Measurements from ENCODE around the gene MAP2K2.
A peak's percentile ranks its signal among the peaks of the same experiment; 100 is the strongest.

MAP2K2 gene

DNA sequence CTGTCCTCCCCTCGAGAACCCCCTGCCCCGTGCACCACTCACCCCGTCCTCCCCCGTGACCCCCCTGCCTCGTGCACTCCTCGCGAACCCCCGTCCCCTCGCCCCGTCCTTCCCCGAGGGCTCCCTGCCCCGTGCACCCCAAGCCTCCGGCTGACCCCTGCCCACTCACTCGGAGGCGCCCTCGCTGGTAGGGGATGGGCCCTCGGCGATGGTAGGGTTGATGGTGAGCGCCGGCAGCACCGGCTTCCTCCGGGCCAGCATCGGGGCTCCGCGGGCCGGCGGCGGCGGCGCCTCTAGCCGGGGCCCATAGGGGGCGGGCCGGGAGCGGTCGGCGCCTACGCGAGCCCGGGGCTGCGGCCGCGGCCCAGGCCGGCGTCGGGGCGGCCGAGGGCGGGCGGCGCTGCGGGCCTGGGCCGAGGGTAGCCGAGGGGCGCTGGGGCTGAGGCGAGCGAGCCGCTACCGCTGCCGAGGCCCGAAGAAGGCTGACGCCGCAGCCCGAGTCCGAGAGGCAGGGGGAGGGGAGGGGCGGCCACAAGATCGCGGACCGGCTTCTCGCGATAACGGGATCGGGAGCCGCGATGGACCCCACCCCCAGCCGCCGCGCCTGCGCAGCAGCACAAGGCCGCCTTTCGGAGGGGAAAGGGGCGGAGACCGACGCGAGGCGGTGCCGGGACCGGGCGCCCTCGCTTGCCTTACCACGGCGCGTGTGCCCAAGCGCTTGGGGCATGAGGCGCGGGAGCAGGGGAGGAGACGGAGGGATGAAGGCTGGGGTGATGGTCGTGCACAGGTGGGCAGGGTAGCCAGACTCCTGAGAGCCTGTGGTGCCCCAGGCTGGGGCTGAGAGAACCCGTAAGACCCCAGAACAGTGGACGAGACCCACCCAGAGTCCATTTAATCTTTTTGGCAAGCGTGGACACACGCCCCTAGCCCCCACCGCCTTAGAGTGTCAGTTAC, at the start of gene MAP2K2:
Gene MAP2K2, minus strand, starts transcription at position 508 of the 954 bp plus-strand sequence. Its CDS starts 247 bp downstream, at position 261.
- ChIA-PET CTCF (no interaction called here), POLR2A (no interaction called here)
- peak within 1 kb of the TSS; percentile 90; the same call in 1 of the 2 replicates for H3K27ac ChIP-seq (ENCODE audit: extremely low read depth, low read depth, low read length)
- no peaks in the 10 kb centered on the region for H3K9me3 ChIP-seq (ENCODE audit: control insufficient read depth, insufficient read depth, low read depth, low read length)
- H3K4me3 ChIP-seq (ENCODE audit: low read depth, low read length) = peak within 1 kb of the TSS; percentile 98
- H3K36me3 ChIP-seq (ENCODE audit: control insufficient read depth in 2 of 2, insufficient read depth in 1 of 2, low read length in 2 of 2) = peaks cover 4 to 19% of the 10 kb centered on the region in 2 experiments; a peak in 2 of 3 replicates
- H3K4me1 ChIP-seq (ENCODE audit: control insufficient read depth, insufficient read depth, low read length) = peaks cover 6% of the 10 kb centered on the region; the same call in 1 of the 2 replicates
- peak; percentile 84 for TF ChIP-seq SP3 (tag by site-specific recombination; IDR thresholded peaks at IDR 0.05)
- TF ChIP-seq, protein P1, sequence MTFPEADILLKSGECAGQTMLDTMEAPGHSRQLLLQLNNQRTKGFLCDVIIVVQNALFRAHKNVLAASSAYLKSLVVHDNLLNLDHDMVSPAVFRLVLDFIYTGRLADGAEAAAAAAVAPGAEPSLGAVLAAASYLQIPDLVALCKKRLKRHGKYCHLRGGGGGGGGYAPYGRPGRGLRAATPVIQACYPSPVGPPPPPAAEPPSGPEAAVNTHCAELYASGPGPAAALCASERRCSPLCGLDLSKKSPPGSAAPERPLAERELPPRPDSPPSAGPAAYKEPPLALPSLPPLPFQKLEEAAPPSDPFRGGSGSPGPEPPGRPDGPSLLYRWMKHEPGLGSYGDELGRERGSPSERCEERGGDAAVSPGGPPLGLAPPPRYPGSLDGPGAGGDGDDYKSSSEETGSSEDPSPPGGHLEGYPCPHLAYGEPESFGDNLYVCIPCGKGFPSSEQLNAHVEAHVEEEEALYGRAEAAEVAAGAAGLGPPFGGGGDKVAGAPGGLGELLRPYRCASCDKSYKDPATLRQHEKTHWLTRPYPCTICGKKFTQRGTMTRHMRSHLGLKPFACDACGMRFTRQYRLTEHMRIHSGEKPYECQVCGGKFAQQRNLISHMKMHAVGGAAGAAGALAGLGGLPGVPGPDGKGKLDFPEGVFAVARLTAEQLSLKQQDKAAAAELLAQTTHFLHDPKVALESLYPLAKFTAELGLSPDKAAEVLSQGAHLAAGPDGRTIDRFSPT (tag by site-specific recombination; IDR thresholded peaks at IDR 0.05) = peak; percentile 99
- TF ChIP-seq ZNF600 (tag by site-specific recombination; IDR thresholded peaks at IDR 0.05) = peak; percentile 48
- TF ChIP-seq ZXDB (tag by site-specific recombination; IDR thresholded peaks at IDR 0.05) = peak; percentile 61; the same call in 1 of the 2 replicates
- TF ChIP-seq KLF16 (tag by site-specific recombination; IDR thresholded peaks at IDR 0.05) = peak; percentile 99
- TF ChIP-seq, protein P2, sequence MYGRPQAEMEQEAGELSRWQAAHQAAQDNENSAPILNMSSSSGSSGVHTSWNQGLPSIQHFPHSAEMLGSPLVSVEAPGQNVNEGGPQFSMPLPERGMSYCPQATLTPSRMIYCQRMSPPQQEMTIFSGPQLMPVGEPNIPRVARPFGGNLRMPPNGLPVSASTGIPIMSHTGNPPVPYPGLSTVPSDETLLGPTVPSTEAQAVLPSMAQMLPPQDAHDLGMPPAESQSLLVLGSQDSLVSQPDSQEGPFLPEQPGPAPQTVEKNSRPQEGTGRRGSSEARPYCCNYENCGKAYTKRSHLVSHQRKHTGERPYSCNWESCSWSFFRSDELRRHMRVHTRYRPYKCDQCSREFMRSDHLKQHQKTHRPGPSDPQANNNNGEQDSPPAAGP (tag by site-specific recombination; IDR thresholded peaks at IDR 0.05) = peak; percentile 63; the same call in 1 of the 2 replicates
- TF ChIP-seq ZFHX2 (tag by site-specific recombination; conservative IDR thresholded peaks at IDR 0.05) = 0 out of 2 replicates have a peak, but pooled peaks have one; percentile 11
- peak; percentile 87; the same call in 1 of the 2 replicates for TF ChIP-seq KLF8 (tag by site-specific recombination; IDR thresholded peaks at IDR 0.05)
- TF ChIP-seq GLIS1 (tag by site-specific recombination; IDR thresholded peaks at IDR 0.05) = peak; percentile 23; the same call in 1 of the 2 replicates
- TF ChIP-seq ZNF529 (tag by site-specific recombination; IDR thresholded peaks at IDR 0.05; ENCODE audit: insufficient replicate concordance) = no peak
- no peak for TF ChIP-seq ZNF664 (tag by site-specific recombination; IDR thresholded peaks at IDR 0.05)
- peak; percentile 60; the same call in 1 of the 2 replicates for TF ChIP-seq ZNF843 (tag by site-specific recombination; IDR thresholded peaks at IDR 0.05)
- TF ChIP-seq KLF1 (tag by site-specific recombination; IDR thresholded peaks at IDR 0.05) = peak; percentile 73
- TF ChIP-seq ZBTB8A (tag by site-specific recombination; IDR thresholded peaks at IDR 0.05) = peak; percentile 92
- TF ChIP-seq, protein P3, sequence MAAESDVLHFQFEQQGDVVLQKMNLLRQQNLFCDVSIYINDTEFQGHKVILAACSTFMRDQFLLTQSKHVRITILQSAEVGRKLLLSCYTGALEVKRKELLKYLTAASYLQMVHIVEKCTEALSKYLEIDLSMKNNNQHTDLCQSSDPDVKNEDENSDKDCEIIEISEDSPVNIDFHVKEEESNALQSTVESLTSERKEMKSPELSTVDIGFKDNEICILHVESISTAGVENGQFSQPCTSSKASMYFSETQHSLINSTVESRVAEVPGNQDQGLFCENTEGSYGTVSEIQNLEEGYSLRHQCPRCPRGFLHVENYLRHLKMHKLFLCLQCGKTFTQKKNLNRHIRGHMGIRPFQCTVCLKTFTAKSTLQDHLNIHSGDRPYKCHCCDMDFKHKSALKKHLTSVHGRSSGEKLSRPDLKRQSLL (tag by site-specific recombination; IDR thresholded peaks at IDR 0.05) = peak; percentile 61; the same call in 1 of the 2 replicates
- peak; percentile 74 for TF ChIP-seq ZEB2 (tag by site-specific recombination; IDR thresholded peaks at IDR 0.05)
- TF ChIP-seq ZNF629 (tag by site-specific recombination; IDR thresholded peaks at IDR 0.05) = peak; percentile 48; the same call in 1 of the 2 replicates
- TF ChIP-seq ZNF670 (tag by site-specific recombination; IDR thresholded peaks at IDR 0.05; ENCODE audit: low read depth) = no peak
- TF ChIP-seq, protein P4, sequence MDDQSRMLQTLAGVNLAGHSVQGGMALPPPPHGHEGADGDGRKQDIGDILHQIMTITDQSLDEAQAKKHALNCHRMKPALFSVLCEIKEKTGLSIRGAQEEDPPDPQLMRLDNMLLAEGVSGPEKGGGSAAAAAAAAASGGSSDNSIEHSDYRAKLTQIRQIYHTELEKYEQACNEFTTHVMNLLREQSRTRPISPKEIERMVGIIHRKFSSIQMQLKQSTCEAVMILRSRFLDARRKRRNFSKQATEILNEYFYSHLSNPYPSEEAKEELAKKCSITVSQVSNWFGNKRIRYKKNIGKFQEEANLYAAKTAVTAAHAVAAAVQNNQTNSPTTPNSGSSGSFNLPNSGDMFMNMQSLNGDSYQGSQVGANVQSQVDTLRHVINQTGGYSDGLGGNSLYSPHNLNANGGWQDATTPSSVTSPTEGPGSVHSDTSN (CRISPR knock-in tag; IDR thresholded peaks at IDR 0.05) = peak; percentile 67; the same call in 1 of the 2 replicates
- TF ChIP-seq ZNF366 (tag by site-specific recombination; conservative IDR thresholded peaks at IDR 0.05) = peak; percentile 95
- TF ChIP-seq ZNF416 (tag by site-specific recombination; IDR thresholded peaks at IDR 0.05) = no peak
- TF ChIP-seq, protein P5, sequence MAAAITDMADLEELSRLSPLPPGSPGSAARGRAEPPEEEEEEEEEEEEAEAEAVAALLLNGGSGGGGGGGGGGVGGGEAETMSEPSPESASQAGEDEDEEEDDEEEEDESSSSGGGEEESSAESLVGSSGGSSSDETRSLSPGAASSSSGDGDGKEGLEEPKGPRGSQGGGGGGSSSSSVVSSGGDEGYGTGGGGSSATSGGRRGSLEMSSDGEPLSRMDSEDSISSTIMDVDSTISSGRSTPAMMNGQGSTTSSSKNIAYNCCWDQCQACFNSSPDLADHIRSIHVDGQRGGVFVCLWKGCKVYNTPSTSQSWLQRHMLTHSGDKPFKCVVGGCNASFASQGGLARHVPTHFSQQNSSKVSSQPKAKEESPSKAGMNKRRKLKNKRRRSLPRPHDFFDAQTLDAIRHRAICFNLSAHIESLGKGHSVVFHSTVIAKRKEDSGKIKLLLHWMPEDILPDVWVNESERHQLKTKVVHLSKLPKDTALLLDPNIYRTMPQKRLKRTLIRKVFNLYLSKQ (tag by site-specific recombination; IDR thresholded peaks at IDR 0.05; ENCODE audit: borderline replicate concordance) = no peak
- TF ChIP-seq, protein P6, sequence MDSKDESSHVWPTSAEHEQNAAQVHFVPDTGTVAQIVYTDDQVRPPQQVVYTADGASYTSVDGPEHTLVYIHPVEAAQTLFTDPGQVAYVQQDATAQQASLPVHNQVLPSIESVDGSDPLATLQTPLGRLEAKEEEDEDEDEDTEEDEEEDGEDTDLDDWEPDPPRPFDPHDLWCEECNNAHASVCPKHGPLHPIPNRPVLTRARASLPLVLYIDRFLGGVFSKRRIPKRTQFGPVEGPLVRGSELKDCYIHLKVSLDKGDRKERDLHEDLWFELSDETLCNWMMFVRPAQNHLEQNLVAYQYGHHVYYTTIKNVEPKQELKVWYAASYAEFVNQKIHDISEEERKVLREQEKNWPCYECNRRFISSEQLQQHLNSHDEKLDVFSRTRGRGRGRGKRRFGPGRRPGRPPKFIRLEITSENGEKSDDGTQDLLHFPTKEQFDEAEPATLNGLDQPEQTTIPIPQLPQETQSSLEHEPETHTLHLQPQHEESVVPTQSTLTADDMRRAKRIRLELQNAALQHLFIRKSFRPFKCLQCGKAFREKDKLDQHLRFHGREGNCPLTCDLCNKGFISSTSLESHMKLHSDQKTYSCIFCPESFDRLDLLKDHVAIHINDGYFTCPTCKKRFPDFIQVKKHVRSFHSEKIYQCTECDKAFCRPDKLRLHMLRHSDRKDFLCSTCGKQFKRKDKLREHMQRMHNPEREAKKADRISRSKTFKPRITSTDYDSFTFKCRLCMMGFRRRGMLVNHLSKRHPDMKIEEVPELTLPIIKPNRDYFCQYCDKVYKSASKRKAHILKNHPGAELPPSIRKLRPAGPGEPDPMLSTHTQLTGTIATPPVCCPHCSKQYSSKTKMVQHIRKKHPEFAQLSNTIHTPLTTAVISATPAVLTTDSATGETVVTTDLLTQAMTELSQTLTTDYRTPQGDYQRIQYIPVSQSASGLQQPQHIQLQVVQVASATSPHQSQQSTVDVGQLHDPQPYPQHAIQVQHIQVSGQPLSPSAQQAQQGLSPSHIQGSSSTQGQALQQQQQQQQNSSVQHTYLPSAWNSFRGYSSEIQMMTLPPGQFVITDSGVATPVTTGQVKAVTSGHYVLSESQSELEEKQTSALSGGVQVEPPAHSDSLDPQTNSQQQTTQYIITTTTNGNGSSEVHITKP (tag by site-specific recombination; IDR thresholded peaks at IDR 0.05) = peak; percentile 65
- TF ChIP-seq ZFP41 (tag by site-specific recombination; IDR thresholded peaks at IDR 0.05; ENCODE audit: borderline replicate concordance) = no peak
- TF ChIP-seq GLIS2 (tag by site-specific recombination; IDR thresholded peaks at IDR 0.05) = peak; percentile 51; the same call in 1 of the 2 replicates
- TF ChIP-seq ZBTB20 (tag by site-specific recombination; IDR thresholded peaks at IDR 0.05) = peak; percentile 22; the same call in 1 of the 2 replicates

All from HEK293 (cell line).